Measurements from ENCODE around the gene STX1B.
"Not testable (repeated sequence)": the region's sequence is repeated elsewhere in the genome, so short reads cannot be mapped to it uniquely, and the experiment has no call there.

Gene STX1B

GRCh38 chr16:31013292-31013691, 2.9 kb upstream of the STX1B start:
- DNase-seq (ENCODE audit: low read depth, low spot score) = not testable (repeated sequence)

GRCh38 chr16:31011815-31012214, 1.4 kb upstream of the STX1B start:
- DNase-seq (ENCODE audit: low read depth, low spot score) = not testable (repeated sequence)

GRCh38 chr16:31009894-31010584, 399 bp downstream of the STX1B start:
- DNase-seq (ENCODE audit: low read depth, low spot score) = no peak

- DNase-seq (ENCODE audit: low read depth, low spot score) = no peak
Measured at GRCh38 chr16:31009120-31009519, 1.3 kb downstream of the STX1B start.

- DNase-seq (ENCODE audit: low read depth, low spot score) = no peak
Measured at GRCh38 chr16:31008551-31008950, 1.9 kb downstream of the STX1B start.

- no peak for DNase-seq (ENCODE audit: low read depth, low spot score)
Measured at GRCh38 chr16:31008149-31008548, 2.3 kb downstream of the STX1B start.

GRCh38 chr16:31007684-31008083, 2.8 kb downstream of the STX1B start:
- no peak for DNase-seq (ENCODE audit: low read depth, low spot score)

GRCh38 chr16:31006589-31006988, 3.8 kb downstream of the STX1B start:
- no peak for DNase-seq (ENCODE audit: low read depth, low spot score)

- DNase-seq (ENCODE audit: low read depth, low spot score) = no peak
Measured at GRCh38 chr16:31006086-31006385, 4.4 kb downstream of the STX1B start.

GRCh38 chr16:31005350-31006085, 4.9 kb downstream of the STX1B start:
- DNase-seq (ENCODE audit: low read depth, low spot score) = no peak

- DNase-seq (ENCODE audit: low read depth, low spot score) = no peak
Measured at GRCh38 chr16:31004658-31005057, 5.8 kb downstream of the STX1B start.

- DNase-seq (ENCODE audit: low read depth, low spot score) = no peak
Measured at GRCh38 chr16:31003744-31004143, 6.7 kb downstream of the STX1B start.

GRCh38 chr16:31002862-31003341, 7.5 kb downstream of the STX1B start:
- no peak for DNase-seq (ENCODE audit: low read depth, low spot score)

GRCh38 chr16:31002250-31002700, 8.2 kb downstream of the STX1B start:
- DNase-seq (ENCODE audit: low read depth, low spot score) = no peak

- no peak for DNase-seq (ENCODE audit: low read depth, low spot score)
Measured at GRCh38 chr16:31001507-31002249, 8.8 kb downstream of the STX1B start.

- no peak for DNase-seq (ENCODE audit: low read depth, low spot score)
Measured at GRCh38 chr16:31000671-31001382, 9.6 kb downstream of the STX1B start.

GRCh38 chr16:30998852-30999761, 11.3 kb downstream of the STX1B start:
- no peak for DNase-seq (ENCODE audit: low read depth, low spot score)

- DNase-seq (ENCODE audit: low read depth, low spot score) = no peak
Measured at GRCh38 chr16:30997725-30998711, 12.4 kb downstream of the STX1B start.

- DNase-seq (ENCODE audit: low read depth, low spot score) = no peak
Measured at GRCh38 chr16:30996985-30997724, 13.3 kb downstream of the STX1B start.
